Gastrocnemius medialis (tissue), 4 donors: ENCODE measurements around the gene TTR.

Source experiments
- CTCF ChIP-seq, 5 experiments: fragments of 450-650 bp in 3 of 5; fragments of 200-600 bp in 2 of 5; sonication (generic) in 2 of 5; IDR thresholded peaks in 4 of 5; conservative IDR thresholded peaks in 1 of 5; 1 replicate in 4 of 5; 2 replicates in 1 of 5; pipeline ENCODE4 v1.5.1; 2016 to 2019; ENCODE audit warnings: antibody characterized with exemption in 5 of 5, mild to moderate bottlenecking in 3 of 5, moderate library complexity in 3 of 5
- POLR2A ChIP-seq, 2 donors: fragments of 450-650 bp; IDR thresholded peaks; one replicate each; pipeline ENCODE4 v1.6.1; 2017; ENCODE audit warnings: antibody characterized with exemption in 2 of 2, mild to moderate bottlenecking in 2 of 2, moderate library complexity in 2 of 2

- TF ChIP-seq CTCF (IDR thresholded peaks at IDR 0.05 in 4 of 5, conservative IDR thresholded peaks at IDR 0.05 in 1 of 5) (no peak), POLR2A (IDR thresholded peaks at IDR 0.05) (no peak)
Observed at GRCh38 chr18:31626409-31626808, 34.7 kb downstream of the TTR start.
